T-helper 2 cell treated with Interferon-gamma antibody and Interleukin-4, amounts not matched to agents 100 ng/mL and 5 ng/mL, for 36 hours (primary cell): ENCODE measurements around the gene FXYD4. TPM values are rescaled to one million over a fixed set of nuclear protein-coding genes. Genes with fewer than 3 reads are reported as not detected.
"Not testable (repeated sequence)": the region's sequence is repeated elsewhere in the genome, so short reads cannot be mapped to it uniquely, and the experiment has no call there.

Experiments used
- intact Hi-C: fragments of 100-400 bp; cut with micrococcal nuclease; formaldehyde crosslinking; loops from one replicate; pipeline ENCODE4 v1.15.1; 2023
- total RNA-seq: library from RNA; stranded (reverse); gene quantifications from 2 replicates; pipeline ENCODE4 v1.2.3, GENCODE V29; 2022

The FXYD4 gene, protein sequence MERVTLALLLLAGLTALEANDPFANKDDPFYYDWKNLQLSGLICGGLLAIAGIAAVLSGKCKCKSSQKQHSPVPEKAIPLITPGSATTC
- 0.30 TPM in 1 of 2 replicates, not detected in the other for total RNA-seq

DNA sequence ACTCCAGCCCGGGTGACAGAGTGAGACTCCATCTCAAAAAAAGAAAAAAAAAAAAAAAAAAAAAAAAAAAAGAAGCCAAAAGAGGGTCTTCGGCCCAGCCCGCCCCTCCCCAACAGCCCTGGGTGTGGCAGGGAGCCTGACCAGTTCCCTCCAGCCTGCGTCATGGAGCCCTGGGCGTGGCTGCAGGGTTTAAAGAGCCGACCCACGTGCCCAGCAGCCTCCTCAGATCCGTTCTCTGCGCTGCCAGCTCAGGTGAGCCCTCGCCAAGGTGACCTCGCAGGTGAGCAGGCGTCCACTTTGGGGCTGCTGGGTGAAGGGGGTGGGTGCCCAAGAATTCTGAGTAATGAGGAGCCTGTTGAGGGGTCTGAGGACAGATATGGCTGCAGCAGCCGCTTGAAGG lies at the start of gene FXYD4:
TSS of gene FXYD4 (plus strand) at position 219 of the 400 bp plus-strand sequence. CDS start 2,111 bp downstream, outside the sequence.
- intact Hi-C loops, result no loop called here

DNA sequence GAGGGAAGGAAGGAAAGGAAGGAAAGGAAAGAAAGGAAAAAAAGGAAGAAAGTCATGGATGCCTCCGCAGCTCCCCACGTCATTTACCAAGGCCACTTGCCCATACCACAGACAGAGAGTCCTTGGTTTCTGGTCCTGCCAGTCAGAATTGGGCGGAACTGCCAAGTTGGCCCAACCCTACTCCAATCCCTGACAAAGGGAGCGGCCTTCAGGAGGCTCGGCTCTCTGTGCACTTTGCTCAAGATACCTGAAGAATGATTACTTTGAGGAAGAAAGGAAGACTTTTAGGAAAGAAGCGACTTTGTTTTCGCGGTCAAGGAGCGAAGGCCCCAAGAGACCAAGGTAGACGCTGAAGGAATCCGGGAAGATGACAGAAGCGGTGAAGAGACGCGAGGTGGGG lies 49.1 kb upstream of the FXYD4 start:
- intact Hi-C loops, result loop anchor here (2.0 kb wide), 1 partner anchor 18 kb away; no protein-coding TSS in a partner anchor

DNA sequence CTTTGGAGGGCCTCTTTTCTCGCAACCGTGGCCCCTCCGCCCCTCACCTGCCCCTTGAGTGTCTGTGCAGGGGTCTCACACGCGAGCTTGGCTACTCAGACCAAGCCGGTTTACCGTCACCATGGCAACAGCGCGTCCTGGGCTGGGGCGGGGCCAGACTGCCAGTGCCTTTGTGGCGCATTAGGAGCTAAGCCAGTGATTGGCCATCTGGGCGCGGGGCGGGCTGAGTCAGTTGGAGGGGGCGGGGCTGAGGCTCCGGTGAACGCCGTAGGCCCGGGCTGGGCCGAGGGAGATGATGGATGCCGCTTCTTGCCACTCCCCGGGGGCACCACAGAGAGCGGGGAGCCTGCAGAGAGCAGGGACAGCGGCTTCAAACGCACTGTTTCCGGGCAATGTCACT lies 48.7 kb upstream of the FXYD4 start:
- intact Hi-C loops, result loop anchor here (2.0 kb wide), 1 partner anchor 18 kb away; no protein-coding TSS in a partner anchor

DNA sequence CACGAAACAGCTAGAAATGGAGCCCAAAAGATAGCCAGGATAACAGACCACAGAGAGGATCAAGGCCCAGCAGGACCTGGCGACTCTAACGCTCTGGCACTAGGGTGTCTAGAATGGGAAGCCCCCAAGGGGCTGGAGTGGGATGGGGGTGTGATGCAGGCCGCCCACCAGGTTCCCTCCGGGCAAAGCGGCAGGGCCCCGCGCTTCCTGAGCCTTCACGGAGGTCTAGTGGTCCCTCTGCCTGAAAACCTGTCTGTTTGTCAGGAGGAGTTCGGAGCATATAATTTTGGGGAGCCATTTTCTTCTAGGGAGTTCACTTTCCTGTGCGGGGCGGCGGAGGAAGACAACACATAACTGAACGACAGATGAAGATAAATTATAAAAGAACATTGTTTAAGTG lies 48.2 kb upstream of the FXYD4 start:
- intact Hi-C loops, result loop anchor here (2.0 kb wide), 1 partner anchor 18 kb away; no protein-coding TSS in a partner anchor

DNA sequence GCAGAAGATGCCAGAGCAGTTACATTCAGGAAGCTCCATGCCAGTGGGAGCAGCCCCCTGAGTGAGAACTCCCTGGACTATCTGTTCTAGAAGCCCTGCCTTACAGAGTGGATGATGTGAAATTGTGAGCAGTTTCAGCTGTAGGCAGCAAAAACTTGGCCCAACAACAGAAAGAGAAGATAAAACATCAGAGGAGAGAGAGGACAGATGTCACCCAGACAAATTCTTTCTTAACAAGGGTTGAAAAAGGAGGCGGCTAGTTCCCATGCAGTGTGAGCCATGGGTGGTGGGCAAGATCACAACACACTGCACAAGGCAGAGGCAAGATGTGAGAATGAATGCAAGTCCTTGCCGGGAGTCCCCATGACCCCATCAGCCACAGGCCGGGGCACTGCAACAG lies 46.6 kb upstream of the FXYD4 start:
- intact Hi-C loops, result no loop called here

DNA sequence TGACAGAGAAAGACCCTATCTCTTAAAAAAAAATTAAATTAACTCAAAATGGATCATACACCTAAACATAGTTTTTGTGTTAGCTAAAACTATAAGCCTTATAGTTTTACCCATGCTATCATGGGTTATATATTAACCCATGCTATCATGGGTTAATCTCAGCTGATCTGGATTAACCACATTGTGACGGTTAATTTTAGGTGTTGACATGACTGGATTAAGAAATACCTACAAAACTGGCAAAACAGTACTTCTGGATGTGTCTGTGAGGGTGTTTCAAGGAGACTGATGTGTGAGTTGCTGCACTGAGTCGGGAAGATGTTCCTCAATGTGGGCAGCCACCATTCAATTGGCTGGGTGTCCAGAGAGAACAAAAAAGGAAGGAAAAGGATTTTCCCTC lies 44.3 kb upstream of the FXYD4 start:
- intact Hi-C loops, result no loop called here

DNA sequence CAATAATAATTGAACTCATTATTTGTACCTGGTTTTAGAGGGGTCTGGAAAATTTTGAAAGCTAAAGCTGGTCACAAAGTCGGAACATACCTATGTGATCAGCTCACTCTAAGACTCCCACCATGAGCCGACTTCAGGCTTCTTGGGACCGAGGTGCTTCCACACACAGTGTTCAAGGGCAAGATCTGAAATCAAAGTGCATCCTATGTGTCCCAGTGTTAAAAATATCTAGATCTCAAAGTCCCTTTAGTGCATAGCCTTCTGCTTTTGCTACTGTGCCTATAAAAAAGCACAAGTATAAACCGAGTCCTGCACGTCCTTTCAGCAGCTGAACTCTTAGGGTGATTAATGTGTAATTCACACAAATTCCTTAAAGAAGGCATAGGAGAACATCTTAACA lies 43.5 kb upstream of the FXYD4 start:
- intact Hi-C loops, result no loop called here

DNA sequence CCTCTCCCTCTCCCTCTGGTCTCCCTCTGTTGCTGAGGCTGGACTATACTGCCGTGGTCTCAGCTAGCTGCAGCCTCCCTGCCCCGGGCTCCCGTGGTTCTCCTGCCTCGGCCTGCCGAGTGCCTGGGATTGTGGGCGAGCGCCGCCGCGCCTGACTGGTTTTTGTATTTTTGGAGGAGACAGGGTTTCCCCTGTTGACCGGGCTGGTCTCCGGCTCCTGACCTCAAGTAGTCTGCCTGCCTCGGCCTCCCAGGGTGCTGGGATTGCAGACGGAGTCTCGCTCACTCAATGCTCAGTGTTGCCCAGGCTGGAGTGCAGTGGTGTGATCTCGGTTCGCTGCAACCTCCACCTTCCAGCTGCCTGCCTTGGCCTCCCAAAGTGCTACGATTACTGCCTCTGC lies 42.6 kb upstream of the FXYD4 start:
- intact Hi-C loops, result not testable (repeated sequence)

DNA sequence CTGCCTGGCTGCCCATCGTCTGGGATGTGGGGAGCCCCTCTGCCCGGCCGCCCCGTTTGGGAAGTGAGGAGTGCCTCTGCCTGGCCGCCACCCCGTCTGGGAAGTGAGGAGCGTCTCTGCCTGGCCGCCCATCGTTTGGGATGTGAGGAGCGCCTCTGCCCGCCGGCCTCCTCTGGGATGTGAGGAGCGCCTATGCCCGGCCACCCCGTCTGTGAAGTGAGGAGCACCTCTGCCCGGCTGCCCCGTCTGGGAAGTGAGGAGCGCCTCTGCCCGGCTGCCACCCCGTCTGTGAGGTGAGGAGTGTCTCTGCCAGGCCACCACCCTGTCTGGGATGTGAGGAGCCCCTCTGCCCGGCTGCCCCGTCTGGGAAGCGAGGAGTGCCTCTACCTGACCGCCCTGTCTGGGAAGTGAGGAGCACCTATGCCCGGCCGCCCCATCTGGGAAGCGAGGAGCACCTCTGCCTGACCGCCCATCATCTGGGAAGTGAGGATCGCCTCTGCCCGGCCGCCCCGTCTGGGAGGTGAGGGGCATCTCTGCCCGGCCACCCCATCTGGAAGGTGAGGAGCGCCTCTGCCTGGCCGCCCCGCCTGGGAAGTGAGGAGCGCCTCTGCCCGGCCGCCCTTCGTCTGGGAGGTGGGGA lies 42.1 kb upstream of the FXYD4 start:
- intact Hi-C loops, result not testable (repeated sequence)

DNA sequence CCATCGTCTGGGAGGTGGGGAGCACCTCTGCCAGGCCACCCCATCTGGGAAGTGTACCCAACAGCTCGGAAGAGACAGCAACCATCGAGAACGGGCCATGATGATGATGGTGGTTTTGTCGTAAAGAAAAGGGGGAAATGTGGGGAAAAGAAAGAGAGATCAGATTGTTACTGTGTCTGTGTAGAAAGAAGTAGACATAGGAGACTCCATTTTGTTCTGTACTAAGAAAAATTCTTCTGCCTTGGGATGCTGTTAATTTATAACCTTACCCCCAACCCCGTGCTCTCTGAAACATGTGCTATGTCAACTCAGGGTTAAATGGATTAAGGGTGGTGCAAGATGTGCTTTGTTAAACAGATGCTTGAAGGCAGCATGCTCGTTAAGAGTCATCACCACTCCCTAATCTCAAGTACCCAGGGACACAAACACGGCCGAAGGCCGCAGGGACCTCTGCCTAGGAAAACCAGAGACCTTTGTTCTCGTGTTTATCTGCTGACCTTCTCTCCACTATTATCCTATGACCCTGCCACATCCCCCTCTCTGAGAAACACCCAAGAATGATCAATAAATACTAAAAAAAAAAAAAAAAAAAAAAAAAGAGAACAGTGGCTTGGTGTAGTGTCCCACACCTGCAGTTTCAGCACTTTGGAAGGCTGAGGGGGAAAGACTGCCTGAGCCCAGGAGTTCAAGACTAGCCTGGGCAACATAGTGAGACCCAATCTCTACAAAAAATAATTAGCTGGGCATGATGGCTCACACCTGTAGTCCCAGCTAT lies 41.2 kb upstream of the FXYD4 start:
- intact Hi-C loops, result loop anchor here (5.0 kb wide), 1 partner anchor 38 kb away; no protein-coding TSS in a partner anchor

DNA sequence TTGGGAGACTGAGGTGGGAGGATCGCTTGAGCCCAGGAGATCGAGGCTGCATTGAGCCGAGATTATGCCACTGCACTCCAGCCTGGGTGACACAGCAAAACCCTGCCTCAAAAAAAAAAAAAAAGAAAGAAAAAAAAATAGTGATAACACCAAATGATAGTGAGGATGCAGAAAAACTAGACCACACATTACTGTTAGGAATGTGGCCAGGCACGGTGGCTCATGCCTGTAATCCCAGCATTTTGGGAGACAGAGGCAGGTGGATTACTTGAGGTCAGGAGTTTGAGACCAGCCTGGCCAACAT lies 40.7 kb upstream of the FXYD4 start:
- intact Hi-C loops, result loop anchor here (5.0 kb wide), 1 partner anchor 38 kb away; no protein-coding TSS in a partner anchor

DNA sequence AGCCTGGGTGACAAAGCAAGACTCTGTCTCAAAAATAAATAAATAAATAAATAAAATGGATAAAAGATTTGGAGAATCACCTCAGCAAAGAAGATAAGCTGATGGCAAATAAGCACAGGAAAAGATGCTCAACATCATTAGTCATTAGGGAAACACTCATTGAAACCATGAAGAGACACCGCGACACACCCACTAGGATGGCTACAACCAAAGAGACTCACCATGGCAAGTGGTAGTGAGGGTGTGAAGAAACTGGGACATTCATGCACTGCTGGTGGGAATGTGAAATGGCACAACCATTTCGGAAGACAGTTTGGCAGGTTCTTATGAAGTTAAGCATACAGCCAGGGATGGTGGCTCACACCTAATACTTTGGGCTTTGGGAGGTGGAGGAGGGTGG lies 37.8 kb upstream of the FXYD4 start:
- intact Hi-C loops, result loop anchor here (2.0 to 5.0 kb wide), 3 partner anchors 15 to 41 kb away; no protein-coding TSS in a partner anchor

DNA sequence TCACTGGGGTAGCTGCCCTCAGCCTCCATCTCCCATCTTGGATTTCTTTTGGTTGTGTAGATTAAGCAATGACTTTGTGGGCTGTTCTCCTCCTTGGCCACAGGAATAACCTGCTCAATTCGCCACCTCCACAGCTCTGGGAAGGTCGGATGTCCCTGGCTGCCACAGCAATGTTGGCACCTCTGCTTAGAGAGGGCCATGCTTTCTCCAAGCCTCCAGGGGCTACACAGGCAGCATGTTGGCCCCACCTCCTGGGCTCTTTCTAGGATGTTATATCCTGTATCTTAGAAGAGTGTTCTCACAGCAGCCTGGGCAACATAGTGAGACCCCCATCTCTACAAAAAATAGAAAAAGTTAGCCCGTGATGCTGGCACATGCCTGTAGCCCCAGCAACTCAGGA lies 35.4 kb upstream of the FXYD4 start:
- intact Hi-C loops, result no loop called here

DNA sequence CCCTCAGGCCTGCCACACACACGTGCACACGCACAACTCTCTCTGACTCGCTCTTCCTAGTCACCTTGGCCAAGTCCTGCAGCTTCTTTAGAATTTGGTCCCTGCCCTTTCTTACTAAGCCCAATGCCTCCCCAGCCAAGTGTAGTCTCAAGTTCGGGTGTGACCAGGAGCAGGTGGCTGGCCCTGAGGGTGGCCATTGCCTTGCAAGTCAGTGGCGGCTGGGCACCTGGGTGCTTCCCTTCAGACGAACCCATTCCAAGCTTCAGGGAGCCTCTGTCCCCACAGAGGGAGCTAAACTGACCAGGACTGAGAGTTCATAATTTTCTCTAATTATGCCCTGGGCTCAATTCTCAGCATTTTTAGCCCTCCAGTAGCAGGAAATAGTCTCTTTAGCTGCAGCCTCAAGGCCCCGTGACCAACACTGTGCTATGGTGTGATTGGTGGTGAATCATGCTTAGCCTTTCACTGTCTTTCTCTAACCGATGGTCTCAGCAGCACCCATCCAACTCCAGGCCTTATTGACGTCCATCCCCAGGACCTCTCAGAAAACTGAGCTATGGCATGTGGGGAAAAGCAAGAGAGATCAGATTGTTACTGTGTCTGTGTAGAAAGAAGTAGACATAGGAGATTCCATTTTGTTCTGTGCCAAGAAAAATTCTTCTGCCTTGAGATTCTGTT lies 34.7 kb upstream of the FXYD4 start:
- intact Hi-C loops, result no loop called here

DNA sequence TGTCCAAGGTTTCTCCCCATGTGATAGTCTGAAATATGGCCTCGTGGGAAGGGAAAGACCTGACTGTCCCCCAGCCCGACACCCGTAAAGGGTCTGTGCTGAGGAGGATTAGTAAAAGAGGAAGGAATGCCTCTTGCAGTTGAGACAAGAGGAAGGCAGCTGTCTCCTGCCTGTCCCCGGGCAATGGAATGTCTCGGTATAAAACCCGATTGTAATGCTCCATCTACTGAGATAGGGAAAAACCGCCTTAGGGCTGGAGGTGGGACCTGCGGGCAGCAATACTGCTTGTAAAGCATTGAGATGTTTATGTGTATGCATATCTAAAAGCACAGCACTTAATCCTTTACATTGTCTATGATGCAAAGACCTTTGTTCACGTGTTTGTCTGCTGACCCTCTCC lies 33.9 kb upstream of the FXYD4 start:
- intact Hi-C loops, result not testable (repeated sequence)

DNA sequence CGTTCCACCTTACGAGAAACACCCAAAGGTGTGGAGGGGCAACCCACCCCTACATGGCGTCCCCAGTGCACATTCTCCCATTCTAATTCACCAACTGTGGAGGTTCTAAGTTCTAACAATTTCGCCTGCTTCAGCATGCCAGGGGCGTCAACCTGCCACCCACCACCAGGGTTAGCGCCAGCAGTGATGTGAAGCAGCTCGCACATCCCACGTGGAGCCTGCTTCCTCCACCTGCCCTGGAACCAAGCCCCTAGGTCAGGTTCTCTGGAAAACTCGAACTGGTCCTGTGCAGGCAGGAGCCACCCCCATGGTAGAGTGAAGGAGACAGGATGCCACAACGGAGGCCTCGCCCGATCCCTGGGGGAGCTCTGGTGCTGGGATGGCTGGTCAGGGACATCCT lies 33.3 kb upstream of the FXYD4 start:
- intact Hi-C loops, result no loop called here

DNA sequence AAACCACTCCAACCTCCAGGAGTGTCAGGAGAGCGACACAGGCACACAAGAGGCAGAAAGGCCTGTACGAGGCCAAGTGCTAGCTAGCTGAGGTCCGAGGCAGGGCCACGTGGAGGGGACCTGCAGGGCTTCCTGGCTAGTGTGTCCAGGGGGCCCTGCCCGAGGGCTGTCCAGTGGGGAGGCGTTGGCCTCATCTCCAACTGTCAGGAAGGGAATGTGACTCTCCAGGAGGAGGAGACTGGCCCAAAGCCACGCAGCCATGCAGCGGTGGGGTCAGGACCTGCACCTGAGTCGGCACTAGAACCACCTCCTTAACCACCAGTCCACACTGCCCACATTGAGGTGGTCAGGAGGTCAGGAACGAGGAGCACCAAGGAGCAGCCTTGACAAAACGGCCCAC lies 32.3 kb upstream of the FXYD4 start:
- intact Hi-C loops, result no loop called here

DNA sequence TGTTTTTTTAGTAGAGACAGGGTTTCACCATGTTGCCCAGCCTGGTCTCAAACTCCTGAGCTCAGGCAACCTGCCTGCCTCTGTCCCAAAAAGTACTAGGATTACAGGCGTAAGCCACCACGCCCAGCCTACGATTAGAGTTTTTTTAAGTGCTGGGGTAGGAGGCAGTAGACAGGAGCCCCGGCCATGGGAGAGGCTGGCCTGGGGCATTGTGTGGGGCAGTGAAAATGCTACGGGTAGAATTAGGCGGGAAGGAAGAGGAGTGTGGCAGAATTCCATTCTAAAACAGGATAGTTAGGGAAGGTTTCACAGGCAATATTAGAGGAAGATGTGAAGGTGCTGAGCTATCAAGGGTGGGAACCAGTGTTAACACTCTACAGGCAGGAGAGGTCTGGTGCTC lies 31.3 kb upstream of the FXYD4 start:
- intact Hi-C loops, result no loop called here

DNA sequence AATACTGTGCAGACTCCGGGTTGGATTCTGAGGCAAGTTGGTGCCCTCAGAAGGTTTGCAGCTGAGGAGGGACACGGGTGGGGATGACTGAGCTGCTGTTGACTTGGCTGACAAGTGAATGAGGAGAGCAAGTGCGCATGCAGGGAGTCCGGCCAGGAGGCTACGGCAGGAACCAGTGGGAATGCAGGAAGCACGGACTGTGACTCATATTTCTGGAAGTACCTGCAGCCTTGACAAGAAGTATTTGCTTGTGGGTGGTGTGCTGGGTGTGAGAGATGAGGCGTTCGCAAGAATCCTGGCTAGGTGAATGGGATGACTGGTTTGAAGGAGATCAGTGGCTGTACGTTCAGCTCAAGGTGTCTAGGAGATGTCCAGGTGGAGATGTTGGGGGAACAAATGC lies 30.8 kb upstream of the FXYD4 start:
- intact Hi-C loops, result no loop called here

DNA sequence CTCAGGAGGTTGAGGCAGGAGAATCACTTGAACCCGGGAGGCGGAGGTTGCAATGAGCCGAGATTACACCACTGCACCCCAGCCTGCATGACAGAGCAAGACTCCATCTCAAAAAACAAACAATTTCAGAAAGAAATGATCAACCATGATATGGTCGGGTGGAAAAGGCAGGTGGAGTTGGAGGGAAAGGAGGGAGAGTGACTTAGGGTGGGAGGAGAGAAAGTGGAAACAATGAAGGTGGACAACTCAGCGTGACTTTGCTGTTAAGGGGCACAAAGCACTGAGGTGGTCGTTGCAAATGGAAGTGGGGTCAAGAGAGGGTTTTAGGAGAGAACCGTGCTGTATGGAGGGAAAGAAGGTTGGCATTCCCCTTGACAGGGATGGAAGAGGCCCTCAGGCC lies 30.0 kb upstream of the FXYD4 start:
- intact Hi-C loops, result no loop called here

DNA sequence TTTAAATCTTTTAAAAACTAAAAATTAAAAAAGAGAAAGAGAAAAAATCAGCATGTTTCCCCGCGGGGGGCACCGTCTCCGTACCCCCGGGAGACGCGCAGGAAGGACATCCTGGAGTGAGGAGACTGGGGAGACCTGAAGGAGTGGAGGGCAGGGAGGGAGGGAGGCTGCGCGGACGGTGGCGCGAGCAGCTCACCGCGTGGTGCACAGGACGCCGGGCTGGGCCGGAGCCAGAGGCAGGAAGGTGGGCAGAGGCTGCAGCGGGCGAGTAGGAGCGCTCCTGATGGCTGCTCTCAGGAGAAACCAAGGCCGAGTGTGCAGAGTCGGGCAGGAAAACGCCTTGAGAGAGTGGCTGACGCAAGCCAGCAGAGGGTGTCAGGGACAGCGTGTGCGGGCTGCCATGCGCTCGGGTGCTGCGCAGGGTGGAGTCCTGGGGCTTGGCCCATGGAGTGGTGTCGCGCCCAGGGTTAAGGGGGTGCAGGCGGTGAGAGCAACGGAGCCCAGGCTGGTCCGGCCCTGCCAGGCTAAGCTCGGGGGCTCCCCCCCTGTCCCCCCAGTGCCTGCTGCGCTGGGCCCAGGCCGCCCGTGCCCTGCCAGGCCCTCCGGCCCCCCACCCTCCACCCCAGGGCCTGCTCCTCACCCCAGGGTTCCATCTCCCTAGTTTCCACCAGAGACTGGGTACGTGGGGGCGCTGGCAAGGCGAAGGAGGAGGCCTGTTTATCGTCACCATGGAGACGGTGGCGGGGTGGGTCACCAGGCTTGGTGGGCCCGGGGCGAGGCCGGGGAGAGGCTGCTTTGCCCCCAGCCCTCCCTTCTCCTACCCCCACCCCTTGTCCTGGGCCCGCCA lies 28.9 kb upstream of the FXYD4 start:
- intact Hi-C loops, result no loop called here
